Lung (tissue), 12 donors: ENCODE results near the gene TAPBPL. TPM values are rescaled to one million over a fixed set of nuclear protein-coding genes. Genes with fewer than 3 reads are reported as not detected.
A peak's percentile ranks its signal among the peaks of the same experiment; 100 is the strongest.

Experiments used
- ATAC-seq: fragments of 200-7000 bp; cut with Tn5 transposase; one replicate; pipeline ENCODE4 v1.9.1; 2020; ENCODE audit warnings: moderate number of reproducible peaks; ENCODE audit not compliant: insufficient read depth, low FRiP score
- DNase-seq, 3 donors: peaks; one replicate each; pipeline ENCODE4 v3.0.0-alpha.2; 2013 to 2017
- H3K27ac ChIP-seq, 2 donors: one replicate each; pipeline ENCODE4 v1.5.1; 2013; ENCODE audit warnings: mild to moderate bottlenecking in 2 of 2, moderate library complexity in 2 of 2, control low read depth in 1 of 2, inconsistent platforms in 1 of 2, low read depth in 1 of 2, low read length in 1 of 2
- H3K27me3 ChIP-seq, 3 donors: one replicate each; pipeline ENCODE4 v1.5.1; 2013; ENCODE audit warnings: low read length in 2 of 3; ENCODE audit not compliant: control insufficient read depth in 3 of 3, insufficient read depth in 3 of 3
- H3K36me3 ChIP-seq, 4 donors: one replicate each; pipeline ENCODE4 v1.5.1; 2013; ENCODE audit warnings: low read length in 4 of 4, mild to moderate bottlenecking in 1 of 4, moderate library complexity in 1 of 4; ENCODE audit not compliant: control insufficient read depth in 4 of 4, insufficient read depth in 4 of 4
- H3K4me1 ChIP-seq, 5 donors: one replicate each; pipeline ENCODE4 v1.5.1; 2013; ENCODE audit warnings: low read length in 5 of 5, mild to moderate bottlenecking in 2 of 5, moderate library complexity in 1 of 5; ENCODE audit not compliant: control insufficient read depth in 5 of 5, insufficient read depth in 5 of 5
- H3K4me3 ChIP-seq: one replicate; pipeline ENCODE4 v1.5.1; 2013; ENCODE audit warnings: mild to moderate bottlenecking, control low read depth, moderate library complexity
- H3K9ac ChIP-seq, 2 donors: one replicate each; pipeline ENCODE4 v1.5.1; 2013; ENCODE audit warnings: low read length in 2 of 2, control low read depth in 1 of 2; ENCODE audit not compliant: insufficient read depth in 1 of 2
- H3K9me3 ChIP-seq, 4 donors: one replicate each; pipeline ENCODE4 v1.5.1; 2013; ENCODE audit warnings: low read length in 3 of 4, mild to moderate bottlenecking in 1 of 4, moderate library complexity in 1 of 4; ENCODE audit not compliant: control insufficient read depth in 4 of 4, insufficient read depth in 3 of 4
- CTCF ChIP-seq: IDR thresholded peaks from 2 replicates; pipeline ENCODE4 v1.5.1; 2012; ENCODE audit warnings: mild to moderate bottlenecking; ENCODE audit errors: control extremely low read depth, extremely low read depth
- WGBS, 2 donors: extraction: QIAGEN DNeasy Blood & Tissue Kit; methylation state at CpG; one replicate each; pipeline ENCODE4 v1.1.7; 2013; 5-methylcytosine and 5-hydroxymethylcytosine counted together
- polyA plus RNA-seq, 2 donors: library from polyadenylated mRNA; stranded (reverse); fragments of 200-250 nt; gene quantifications; one replicate each; pipeline ENCODE4 v1.2.1, GENCODE V29; 2013
- total RNA-seq, 2 donors: library from RNA; depleted of rRNA in 1 of 2; stranded (reverse); fragments of >200 nt in 1 of 2; gene quantifications; one replicate each; pipeline ENCODE4 v1.2.1, GENCODE V29; 2014 to 2021
- donor health status: control.
- donor health status: control.
- donor health status: Bipolar disorder and iron deficiency.
- donor health status: healthy.
- donor health status: DM: yes; HTN: yes; CAD: no.

TAPBPL gene
- total and polyA plus RNA-seq, 4 donors, result 11.2 to 28.2 (median 27.1) TPM

GRCh38 chr12:6458281-6459003, 6.6 kb downstream of the TAPBPL start:
- peaks cover 4 to 47% (median 20%) of the 10 kb centered on the region in 4 donors for H3K36me3 ChIP-seq
- TF ChIP-seq CTCF, result no peak

GRCh38 chr12:6459004-6459337, 7.1 kb downstream of the TAPBPL start:
- DNase-seq (no peak), ATAC-seq (no peak)
- Histone ChIP-seq H3K9ac (no peak overlapping the region), H3K27me3 (no peaks in the 10 kb centered on the region), H3K36me3 (peaks cover 4 to 49% (median 23%) of the 10 kb centered on the region in 4 donors), H3K27ac (no peak overlapping the region), H3K9me3 (no peaks in the 10 kb centered on the region), H3K4me3 (no peak overlapping the region), H3K4me1 (peaks cover 0 to 3% (median 0%) of the 10 kb centered on the region in 5 donors)
- no peak for TF ChIP-seq CTCF
- WGBS, 2 donors, result 95 to 100% methylated on average over 2 of the region's 2 CpGs

More at GRCh38 chr12:6458281-6459003, 6.6 kb downstream of the TAPBPL start:
- DNase-seq (no peak), ATAC-seq (no peak)
- 91 to 94% methylated on average over 14 of the region's 14 CpGs for WGBS, 2 donors
- no peak overlapping the region for H3K9ac ChIP-seq
- peaks cover 0 to 3% (median 0%) of the 10 kb centered on the region in 5 donors for H3K4me1 ChIP-seq
- H3K27ac ChIP-seq, result no peak overlapping the region
- no peak overlapping the region for H3K4me3 ChIP-seq
- no peaks in the 10 kb centered on the region for H3K9me3 ChIP-seq
- no peaks in the 10 kb centered on the region for H3K27me3 ChIP-seq

DNA sequence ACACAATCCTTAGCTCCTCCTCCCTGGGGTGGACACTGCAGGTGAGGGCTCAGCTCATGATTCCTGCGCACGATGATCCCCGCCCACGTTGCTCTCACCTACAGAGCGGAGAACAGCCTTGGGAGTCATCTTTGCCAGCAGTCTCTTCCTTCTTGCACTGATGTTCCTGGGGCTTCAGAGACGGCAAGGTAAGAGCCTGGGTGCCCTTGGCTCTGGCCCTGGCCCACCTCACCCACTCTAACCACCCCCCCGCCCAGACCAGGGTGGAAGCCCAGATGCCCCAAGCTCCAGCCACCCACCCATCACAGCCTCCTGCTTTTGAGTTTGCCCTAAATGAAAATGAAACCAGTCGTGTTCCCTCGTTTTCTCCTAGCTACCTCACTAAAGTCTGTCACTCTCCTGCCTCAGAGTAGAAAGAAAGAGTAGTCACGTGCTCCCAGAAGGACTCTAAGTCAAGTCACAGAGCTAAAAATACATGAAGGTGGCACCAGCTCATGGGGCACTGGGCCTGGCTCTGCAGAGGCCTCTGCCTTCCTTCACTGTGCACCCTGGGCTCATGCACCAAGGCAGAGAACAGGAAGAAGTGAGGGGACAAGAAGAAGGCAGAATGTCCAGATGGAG, 9.0 kb downstream of the TAPBPL start:
- Histone ChIP-seq H3K27ac (peak overlapping the region; percentile 55 to 84), H3K9me3 (no peaks in the 10 kb centered on the region), H3K4me1 (peaks cover 0 to 5% (median 0%) of the 10 kb centered on the region in 5 donors), H3K9ac (no peak overlapping the region), H3K4me3 (no peak overlapping the region), H3K36me3 (peaks cover 4 to 53% (median 37%) of the 10 kb centered on the region in 4 donors), H3K27me3 (no peaks in the 10 kb centered on the region)
- no peak for TF ChIP-seq CTCF
- WGBS, 2 donors, result 71 to 74% methylated on average over 10 of the region's 10 CpGs
- no peak for DNase-seq
- no peak for ATAC-seq
